Measurements from ENCODE around the gene ZG16.
"Not testable (repeated sequence)": the region's sequence is repeated elsewhere in the genome, so short reads cannot be mapped to it uniquely, and the experiment has no call there.

Gene ZG16

GRCh38 chr16:29790183-29790948, 12.3 kb downstream of the ZG16 start, which contains the start of gene KIF22:
Gene KIF22 (plus strand): TSS chr16:29790751. CDS start chr16:29790760, 9 bp downstream.
- ATAC-seq (ENCODE audit: insufficient read depth, low read depth) = peak; percentile 89
- Histone ChIP-seq H3K9me3 (ENCODE audit: insufficient read depth, low read length, severe bottlenecking) (no peaks in the 10 kb centered on the region), H4K20me1 (ENCODE audit: insufficient read depth, low read length) (peaks cover 19% of the 10 kb centered on the region; the same call in 1 of the 2 replicates), H2AFZ (ENCODE audit: low read depth, low read length) (peak within 1 kb of the TSS; percentile 98), H3K4me2 (ENCODE audit: insufficient read depth, low read length) (peak within 1 kb of the TSS; percentile 88), H3K36me3 (ENCODE audit: insufficient read depth, low read length) (peaks cover 43% of the 10 kb centered on the region), H3K9ac (ENCODE audit: low read depth, low read length) (peak within 1 kb of the TSS; percentile 91), H3K79me2 (ENCODE audit: insufficient read depth, low read length) (peaks cover 58% of the 10 kb centered on the region), H3K4me1 (ENCODE audit: insufficient read depth, low read length) (peaks cover 43% of the 10 kb centered on the region), H3K27me3 (ENCODE audit: insufficient read depth, low read length, poor library complexity) (no peaks in the 10 kb centered on the region), H3K4me3 (ENCODE audit: low read depth in 1 of 2, low read length in 2 of 2) (peak within 1 kb of the TSS; percentile 77 to 85), H3K27ac (ENCODE audit: low read length) (peak within 1 kb of the TSS; percentile 99)
- TF ChIP-seq, protein P1, sequence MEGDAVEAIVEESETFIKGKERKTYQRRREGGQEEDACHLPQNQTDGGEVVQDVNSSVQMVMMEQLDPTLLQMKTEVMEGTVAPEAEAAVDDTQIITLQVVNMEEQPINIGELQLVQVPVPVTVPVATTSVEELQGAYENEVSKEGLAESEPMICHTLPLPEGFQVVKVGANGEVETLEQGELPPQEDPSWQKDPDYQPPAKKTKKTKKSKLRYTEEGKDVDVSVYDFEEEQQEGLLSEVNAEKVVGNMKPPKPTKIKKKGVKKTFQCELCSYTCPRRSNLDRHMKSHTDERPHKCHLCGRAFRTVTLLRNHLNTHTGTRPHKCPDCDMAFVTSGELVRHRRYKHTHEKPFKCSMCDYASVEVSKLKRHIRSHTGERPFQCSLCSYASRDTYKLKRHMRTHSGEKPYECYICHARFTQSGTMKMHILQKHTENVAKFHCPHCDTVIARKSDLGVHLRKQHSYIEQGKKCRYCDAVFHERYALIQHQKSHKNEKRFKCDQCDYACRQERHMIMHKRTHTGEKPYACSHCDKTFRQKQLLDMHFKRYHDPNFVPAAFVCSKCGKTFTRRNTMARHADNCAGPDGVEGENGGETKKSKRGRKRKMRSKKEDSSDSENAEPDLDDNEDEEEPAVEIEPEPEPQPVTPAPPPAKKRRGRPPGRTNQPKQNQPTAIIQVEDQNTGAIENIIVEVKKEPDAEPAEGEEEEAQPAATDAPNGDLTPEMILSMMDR (IDR thresholded peaks at IDR 0.05; ENCODE audit: borderline replicate concordance, extremely low read depth, low read length, poor library complexity, severe bottlenecking) = peak; percentile 89
- TF ChIP-seq EZH2 (IDR thresholded peaks at IDR 0.05; ENCODE audit: borderline replicate concordance, low read depth, low read length, severe bottlenecking) = no peak
- peak; percentile 100 for DNase-seq

GRCh38 chr16:29790949-29791844, 13.1 kb downstream of the ZG16 start:
- TF ChIP-seq EZH2 (IDR thresholded peaks at IDR 0.05; ENCODE audit: borderline replicate concordance, low read depth, low read length, severe bottlenecking) = no peak
- TF ChIP-seq, protein P1 (IDR thresholded peaks at IDR 0.05; ENCODE audit: borderline replicate concordance, extremely low read depth, low read length, poor library complexity, severe bottlenecking) = no peak
- DNase-seq (no peak), ATAC-seq (ENCODE audit: insufficient read depth, low read depth) (peak; percentile 40)

GRCh38 chr16:29791845-29792807, 14.1 kb downstream of the ZG16 start:
- H3K27me3 ChIP-seq (ENCODE audit: insufficient read depth, low read length, poor library complexity) = no peaks in the 10 kb centered on the region
- H2AFZ ChIP-seq (ENCODE audit: low read depth, low read length) = no peak overlapping the region
- peak overlapping the region; percentile 96 for H3K27ac ChIP-seq (ENCODE audit: low read length)
- ATAC-seq (ENCODE audit: insufficient read depth, low read depth) (no peak), DNase-seq (no peak)
- peaks cover 58% of the 10 kb centered on the region for H3K36me3 ChIP-seq (ENCODE audit: insufficient read depth, low read length)
- H3K9me3 ChIP-seq (ENCODE audit: insufficient read depth, low read length, severe bottlenecking) = no peaks in the 10 kb centered on the region
- peaks cover 43% of the 10 kb centered on the region for H3K4me1 ChIP-seq (ENCODE audit: insufficient read depth, low read length)
- H3K79me2 ChIP-seq (ENCODE audit: insufficient read depth, low read length) = peaks cover 76% of the 10 kb centered on the region
- peak overlapping the region; percentile 91 for H3K9ac ChIP-seq (ENCODE audit: low read depth, low read length)
- peaks cover 26% of the 10 kb centered on the region; the same call in 1 of the 2 replicates for H4K20me1 ChIP-seq (ENCODE audit: insufficient read depth, low read length)
- peak overlapping the region; percentile 77 to 85; a peak in 3 of 4 replicates for H3K4me3 ChIP-seq (ENCODE audit: low read depth in 1 of 2, low read length in 2 of 2)
- TF ChIP-seq, protein P1 (IDR thresholded peaks at IDR 0.05; ENCODE audit: borderline replicate concordance, extremely low read depth, low read length, poor library complexity, severe bottlenecking) = no peak
- TF ChIP-seq EZH2 (IDR thresholded peaks at IDR 0.05; ENCODE audit: borderline replicate concordance, low read depth, low read length, severe bottlenecking) = no peak
- peak overlapping the region; percentile 88 for H3K4me2 ChIP-seq (ENCODE audit: insufficient read depth, low read length)

More at GRCh38 chr16:29790949-29791844, 13.1 kb downstream of the ZG16 start:
- peak overlapping the region; percentile 96 for H3K27ac ChIP-seq (ENCODE audit: low read length)
- peak overlapping the region; percentile 88 for H3K4me2 ChIP-seq (ENCODE audit: insufficient read depth, low read length)
- H3K9ac ChIP-seq (ENCODE audit: low read depth, low read length) = peak overlapping the region; percentile 91
- peak overlapping the region; percentile 82 for H2AFZ ChIP-seq (ENCODE audit: low read depth, low read length)
- H3K36me3 ChIP-seq (ENCODE audit: insufficient read depth, low read length) = peaks cover 49% of the 10 kb centered on the region
- no peaks in the 10 kb centered on the region for H3K9me3 ChIP-seq (ENCODE audit: insufficient read depth, low read length, severe bottlenecking)
- peaks cover 19% of the 10 kb centered on the region; the same call in 1 of the 2 replicates for H4K20me1 ChIP-seq (ENCODE audit: insufficient read depth, low read length)
- H3K79me2 ChIP-seq (ENCODE audit: insufficient read depth, low read length) = peaks cover 67% of the 10 kb centered on the region
- H3K4me3 ChIP-seq (ENCODE audit: low read depth in 1 of 2, low read length in 2 of 2) = peak overlapping the region; percentile 77 to 85
- H3K27me3 ChIP-seq (ENCODE audit: insufficient read depth, low read length, poor library complexity) = no peaks in the 10 kb centered on the region
- peaks cover 43% of the 10 kb centered on the region for H3K4me1 ChIP-seq (ENCODE audit: insufficient read depth, low read length)

DNA sequence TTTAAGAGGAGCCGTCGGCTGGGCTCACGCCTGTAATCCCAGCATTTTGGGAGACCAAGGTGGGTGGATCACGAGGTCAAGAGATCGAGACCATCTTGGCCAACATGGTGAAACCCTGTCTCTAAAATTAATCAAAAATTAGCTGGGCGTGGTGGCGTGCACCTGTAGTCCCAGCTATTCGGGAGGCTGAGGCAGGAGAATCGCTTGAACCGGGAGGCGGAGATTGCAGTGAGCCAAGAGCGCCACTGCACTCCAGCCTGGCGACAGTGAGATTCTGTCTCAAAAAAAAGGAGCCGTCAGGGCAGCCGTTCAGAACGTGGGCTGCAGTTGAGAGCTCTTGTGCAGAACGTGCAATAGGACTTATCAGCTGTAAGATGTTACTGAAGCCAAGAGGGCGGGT, 15.1 kb downstream of the ZG16 start:
- H2AFZ ChIP-seq (ENCODE audit: low read depth, low read length); ATAC-seq (ENCODE audit: insufficient read depth, low read depth); DNase-seq; H3K9me3 ChIP-seq (ENCODE audit: insufficient read depth, low read length, severe bottlenecking); H3K27me3 ChIP-seq (ENCODE audit: insufficient read depth, low read length, poor library complexity); H3K27ac ChIP-seq (ENCODE audit: low read length): not testable (repeated sequence)
- Histone ChIP-seq H3K4me1 (ENCODE audit: insufficient read depth, low read length) (peaks cover 43% of the 10 kb centered on the region), H3K4me3 (ENCODE audit: low read depth in 1 of 2, low read length in 2 of 2) (peak overlapping the region in 1 of 2 experiments; percentile 77; a peak in 1 of 4 replicates), H4K20me1 (ENCODE audit: insufficient read depth, low read length) (peaks cover 28% of the 10 kb centered on the region; the same call in 1 of the 2 replicates), H3K79me2 (ENCODE audit: insufficient read depth, low read length) (peaks cover 85% of the 10 kb centered on the region), H3K4me2 (ENCODE audit: insufficient read depth, low read length) (peak overlapping the region; percentile 88), H3K9ac (ENCODE audit: low read depth, low read length) (peak overlapping the region; percentile 91; the same call in 1 of the 2 replicates), H3K36me3 (ENCODE audit: insufficient read depth, low read length) (peaks cover 68% of the 10 kb centered on the region)

All from DND-41 (cell line).